Kidney (tissue), 14 donors: ENCODE data around the gene CERK. TPM values are rescaled to one million over a fixed set of nuclear protein-coding genes. Genes with fewer than 3 reads are reported as not detected.

ENCODE experiments used
- DNase-seq, 5 donors: peaks; one replicate each; pipeline ENCODE4 v3.0.0-alpha.2; 2013 to 2020
- FAIRE-seq: peaks from 2 replicates; lab custom pipeline; 2012; peaks lifted over from hg19 to GRCh38; lab: Jason Lieb, UNC
- H3K27ac ChIP-seq, 2 donors: one replicate each; pipeline ENCODE4 v1.7.0; 2013; ENCODE audit warnings: low read depth in 2 of 2, low read length in 2 of 2, inconsistent platforms in 1 of 2
- H3K27me3 ChIP-seq: one replicate; pipeline ENCODE4 v1.7.1; 2013; ENCODE audit warnings: low read length, inconsistent platforms; ENCODE audit not compliant: control insufficient read depth, insufficient read depth
- H3K36me3 ChIP-seq, 3 donors: one replicate each; pipeline versions ENCODE4 v1.7.0 to v1.7.1; 2013; ENCODE audit warnings: low read length in 3 of 3, control low read depth in 1 of 3, inconsistent platforms in 1 of 3; ENCODE audit not compliant: insufficient read depth in 3 of 3, control insufficient read depth in 2 of 3
- H3K4me1 ChIP-seq, 3 donors: one replicate each; pipeline versions ENCODE4 v1.7.0 to v1.7.1; 2013; ENCODE audit warnings: low read length in 3 of 3, inconsistent platforms in 1 of 3, low read depth in 1 of 3; ENCODE audit not compliant: control insufficient read depth in 2 of 3, insufficient read depth in 2 of 3
- H3K4me3 ChIP-seq, 3 donors: one replicate each; pipeline versions ENCODE4 v1.7.0 to v1.8.1; 2013; ENCODE audit warnings: low read length in 3 of 3, control low read depth in 1 of 3, inconsistent platforms in 1 of 3
- H3K9ac ChIP-seq, 3 donors: one replicate each; pipeline versions ENCODE4 v1.7.0 to v1.7.1; 2013; ENCODE audit warnings: low read length in 3 of 3, control low read depth in 1 of 3, inconsistent platforms in 1 of 3
- H3K9me3 ChIP-seq, 3 donors: one replicate each; pipeline versions ENCODE4 v1.7.0 to v1.7.1; 2013; ENCODE audit warnings: low read length in 3 of 3, control low read depth in 1 of 3, inconsistent platforms in 1 of 3; ENCODE audit not compliant: control insufficient read depth in 2 of 3, insufficient read depth in 1 of 3
- CTCF ChIP-seq: IDR thresholded peaks from 3 replicates; pipeline ENCODE4 v1.5.1; 2012; ENCODE audit warnings: mild to moderate bottlenecking, moderate library complexity, borderline replicate concordance; ENCODE audit not compliant: insufficient read depth; ENCODE audit errors: extremely low read depth
- intact Hi-C: fragments of 100-400 bp; cut with DNase I; formaldehyde crosslinking; loops from one replicate; pipeline ENCODE4 v1.11.1; 2022
- polyA plus RNA-seq: library from polyadenylated mRNA; stranded (reverse); fragments of 350-450 nt; fragmentation: Illumina TruSeq; extraction: RNeasy Lipid Tissue Mini Kit (QIAGEN cat#74804); gene quantifications from one replicate; pipeline ENCODE4 v1.2.3, GENCODE V29; 2014; ENCODE audit warnings: low read depth, low replicate concordance; ENCODE audit not compliant: insufficient read depth
- total RNA-seq: library from RNA; stranded (reverse); fragmentation: NEBNext Ultra II Directional; extraction: Animal tissue kit (Norgen Biotek cat#: 25700); gene quantifications from one replicate; pipeline ENCODE4 v1.2.1, GENCODE V29; 2021
- donor health status: control.
- donor health status: control.
- donor health status: control.
- donor health status: control.
- donor health status: control.
- donor health status: DM: yes; HTN: yes; CAD: no.
- donor health status: Normal renal cell carcinoma (clear cell type).

The CERK gene
- total and polyA plus RNA-seq, 2 donors from 2014 or later: 21.6 to 28.2 TPM

GRCh38 chr22:46663001-46663400 is 75.1 kb downstream of the CERK start:
- no peak for DNase-seq
- Histone ChIP-seq H3K4me3 (no peak overlapping the region), H3K9ac (no peak overlapping the region), H3K9me3 (no peaks in the 10 kb centered on the region), H3K36me3 (peaks cover 0 to 22% (median 7%) of the 10 kb centered on the region in 3 donors), H3K27ac (no peak overlapping the region), H3K27me3 (no peaks in the 10 kb centered on the region), H3K4me1 (peaks cover 0 to 10% (median 6%) of the 10 kb centered on the region in 3 donors)
- intact Hi-C loops: no loop called here
- no peak for FAIRE-seq
- TF ChIP-seq CTCF: no peak

GRCh38 chr22:46662226-46662625 is 75.8 kb downstream of the CERK start:
- TF ChIP-seq CTCF: no peak
- no peaks in the 10 kb centered on the region for H3K27me3 ChIP-seq
- no peak overlapping the region for H3K4me3 ChIP-seq
- peaks cover 0 to 10% (median 6%) of the 10 kb centered on the region in 3 donors for H3K4me1 ChIP-seq
- intact Hi-C loops: no loop called here
- FAIRE-seq (no peak), DNase-seq (peak in 1 of 5 donors; percentile 62)
- peaks cover 0 to 22% (median 3%) of the 10 kb centered on the region in 3 donors for H3K36me3 ChIP-seq
- no peak overlapping the region for H3K9ac ChIP-seq
- H3K9me3 ChIP-seq: no peaks in the 10 kb centered on the region
- H3K27ac ChIP-seq: no peak overlapping the region

GRCh38 chr22:46661221-46661851 is 76.7 kb downstream of the CERK start:
- H3K9me3 ChIP-seq: no peaks in the 10 kb centered on the region
- H3K27me3 ChIP-seq: no peaks in the 10 kb centered on the region
- H3K27ac ChIP-seq: no peak overlapping the region
- no peak for TF ChIP-seq CTCF
- peaks cover 0 to 11% (median 10%) of the 10 kb centered on the region in 3 donors for H3K4me1 ChIP-seq
- intact Hi-C loops: no loop called here
- H3K9ac ChIP-seq: no peak overlapping the region
- DNase-seq (peak in 1 of 5 donors; percentile 74), FAIRE-seq (no peak)
- peaks cover 0 to 14% (median 3%) of the 10 kb centered on the region in 3 donors for H3K36me3 ChIP-seq
- no peak overlapping the region for H3K4me3 ChIP-seq
